Esophagus squamous epithelium (tissue), 4 donors: ENCODE results near the gene CAMTA1.

Source experiments
- POLR2A ChIP-seq, 4 donors: fragments of 450-650 bp; IDR thresholded peaks; one replicate each; pipeline ENCODE4 v1.6.1; 2017; ENCODE audit warnings: antibody characterized with exemption in 4 of 4, mild to moderate bottlenecking in 4 of 4, moderate library complexity in 3 of 4
- TF ChIP-seq, protein P1 (sequence below), 6 experiments: fragments of 450-650 bp in 4 of 6; fragments of 200-600 bp in 2 of 6; sonication (generic) in 2 of 6; IDR thresholded peaks; one replicate each; pipeline ENCODE4 v1.5.1; 2016 to 2019; ENCODE audit warnings: antibody characterized with exemption in 6 of 6, mild to moderate bottlenecking in 4 of 6, moderate library complexity in 4 of 6

DNA sequence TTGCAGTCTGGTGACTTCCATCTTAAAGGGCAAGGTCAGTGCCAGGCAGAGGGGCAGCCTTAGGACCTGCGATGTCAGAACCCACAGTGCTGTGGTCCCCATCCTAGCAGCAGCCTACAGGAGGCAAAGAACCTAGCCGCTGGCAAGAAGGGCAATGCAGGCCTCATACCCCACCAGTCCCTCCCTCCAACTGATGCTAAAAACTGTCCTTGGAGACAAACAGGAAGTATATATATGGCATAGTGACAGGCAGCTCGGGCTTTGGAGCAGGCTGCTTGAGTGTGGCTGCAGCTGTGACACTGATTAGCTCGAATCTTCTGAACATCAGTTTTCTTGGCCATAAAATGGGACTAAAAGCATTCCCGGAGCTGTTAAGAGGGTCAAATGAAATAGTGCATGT, 829.9 kb downstream of the CAMTA1 start:
- TF ChIP-seq, protein P1, sequence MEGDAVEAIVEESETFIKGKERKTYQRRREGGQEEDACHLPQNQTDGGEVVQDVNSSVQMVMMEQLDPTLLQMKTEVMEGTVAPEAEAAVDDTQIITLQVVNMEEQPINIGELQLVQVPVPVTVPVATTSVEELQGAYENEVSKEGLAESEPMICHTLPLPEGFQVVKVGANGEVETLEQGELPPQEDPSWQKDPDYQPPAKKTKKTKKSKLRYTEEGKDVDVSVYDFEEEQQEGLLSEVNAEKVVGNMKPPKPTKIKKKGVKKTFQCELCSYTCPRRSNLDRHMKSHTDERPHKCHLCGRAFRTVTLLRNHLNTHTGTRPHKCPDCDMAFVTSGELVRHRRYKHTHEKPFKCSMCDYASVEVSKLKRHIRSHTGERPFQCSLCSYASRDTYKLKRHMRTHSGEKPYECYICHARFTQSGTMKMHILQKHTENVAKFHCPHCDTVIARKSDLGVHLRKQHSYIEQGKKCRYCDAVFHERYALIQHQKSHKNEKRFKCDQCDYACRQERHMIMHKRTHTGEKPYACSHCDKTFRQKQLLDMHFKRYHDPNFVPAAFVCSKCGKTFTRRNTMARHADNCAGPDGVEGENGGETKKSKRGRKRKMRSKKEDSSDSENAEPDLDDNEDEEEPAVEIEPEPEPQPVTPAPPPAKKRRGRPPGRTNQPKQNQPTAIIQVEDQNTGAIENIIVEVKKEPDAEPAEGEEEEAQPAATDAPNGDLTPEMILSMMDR (IDR thresholded peaks at IDR 0.05): no peak
- no peak for TF ChIP-seq POLR2A (IDR thresholded peaks at IDR 0.05)
